Activated T-cell treated with anti-CD3 and anti-CD28 coated beads, Interleukin-2, amount 50 U/mL, for 72 hours (primary cell): ENCODE data around the gene C20orf144. TPM values are rescaled to one million over a fixed set of nuclear protein-coding genes. Genes with fewer than 3 reads are reported as not detected.

Source experiments
- ATAC-seq, 2 donors: fragments of 150-1000 bp; cut with Tn5 transposase; replicated peaks in 1 of 2; 2 replicates each; pipeline ENCODE4 v1.10.0; 2021; ENCODE audit warnings: moderate library complexity in 2 of 2, mild to moderate bottlenecking in 1 of 2
- DNase-seq, 2 donors: peaks; one replicate each; pipeline ENCODE4 v3.0.0; 2021 to 2022; ENCODE audit warnings: mixed read lengths in 1 of 2
- H3K27ac Mint-ChIP-seq: one replicate; pipeline ENCODE4 v1.8.0; 2022; ENCODE audit warnings: mild to moderate bottlenecking, moderate library complexity, mixed read lengths
- H3K27me3 Mint-ChIP-seq: one replicate; pipeline ENCODE4 v1.8.0; 2022; ENCODE audit warnings: low read depth, mixed read lengths
- H3K36me3 Mint-ChIP-seq, 2 donors: one replicate each; pipeline ENCODE4 v1.8.0; 2022; ENCODE audit warnings: mixed read lengths in 2 of 2, mild to moderate bottlenecking in 1 of 2; ENCODE audit not compliant: insufficient read depth in 2 of 2
- H3K4me1 Mint-ChIP-seq: one replicate; pipeline ENCODE4 v1.8.0; 2022; ENCODE audit warnings: low read depth, mixed read lengths
- H3K4me3 Mint-ChIP-seq, 2 donors: one replicate each; pipeline ENCODE4 v1.8.0; 2022; ENCODE audit warnings: mild to moderate bottlenecking in 2 of 2, mixed read lengths in 2 of 2, moderate library complexity in 2 of 2
- H3K9me3 Mint-ChIP-seq, 2 donors: one replicate each; pipeline ENCODE4 v1.8.0; 2022; ENCODE audit warnings: mixed read lengths in 2 of 2
- total RNA-seq, 2 donors: library from RNA; stranded (reverse); gene quantifications; one replicate each; pipeline ENCODE4 v1.2.3, GENCODE V29; 2022

The C20orf144 gene
- total RNA-seq, 2 donors from 2014 or later: 0.17 to 0.23 TPM

DNA sequence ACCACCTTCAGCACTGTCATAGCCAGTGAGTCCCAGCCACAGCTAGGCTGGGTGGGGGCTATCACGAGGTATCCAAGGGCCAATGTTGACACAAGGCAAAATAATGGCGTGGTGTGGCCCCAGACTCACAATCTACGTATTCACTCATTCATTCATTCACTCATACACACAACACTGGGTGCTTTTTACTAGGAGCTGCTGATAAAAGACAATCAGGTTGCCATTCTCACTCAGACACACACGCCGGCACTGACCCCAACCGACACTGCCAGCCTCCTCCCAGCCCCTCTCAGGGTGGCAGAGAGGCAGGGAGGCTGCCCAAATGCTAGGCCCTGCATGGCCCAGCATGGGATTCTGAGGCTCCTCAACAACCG lies 1.5 kb upstream of the C20orf144 start:
- H3K27ac Mint-ChIP-seq: no peak overlapping the region
- DNase-seq (no peak), ATAC-seq (no peak)
- no peak overlapping the region for H3K4me3 Mint-ChIP-seq
- H3K27me3 Mint-ChIP-seq: no peaks in the 10 kb centered on the region
- H3K36me3 Mint-ChIP-seq: peaks cover 0 to 3% of the 10 kb centered on the region in 2 donors
- H3K9me3 Mint-ChIP-seq: no peaks in the 10 kb centered on the region
- peaks cover 23% of the 10 kb centered on the region for H3K4me1 Mint-ChIP-seq

DNA sequence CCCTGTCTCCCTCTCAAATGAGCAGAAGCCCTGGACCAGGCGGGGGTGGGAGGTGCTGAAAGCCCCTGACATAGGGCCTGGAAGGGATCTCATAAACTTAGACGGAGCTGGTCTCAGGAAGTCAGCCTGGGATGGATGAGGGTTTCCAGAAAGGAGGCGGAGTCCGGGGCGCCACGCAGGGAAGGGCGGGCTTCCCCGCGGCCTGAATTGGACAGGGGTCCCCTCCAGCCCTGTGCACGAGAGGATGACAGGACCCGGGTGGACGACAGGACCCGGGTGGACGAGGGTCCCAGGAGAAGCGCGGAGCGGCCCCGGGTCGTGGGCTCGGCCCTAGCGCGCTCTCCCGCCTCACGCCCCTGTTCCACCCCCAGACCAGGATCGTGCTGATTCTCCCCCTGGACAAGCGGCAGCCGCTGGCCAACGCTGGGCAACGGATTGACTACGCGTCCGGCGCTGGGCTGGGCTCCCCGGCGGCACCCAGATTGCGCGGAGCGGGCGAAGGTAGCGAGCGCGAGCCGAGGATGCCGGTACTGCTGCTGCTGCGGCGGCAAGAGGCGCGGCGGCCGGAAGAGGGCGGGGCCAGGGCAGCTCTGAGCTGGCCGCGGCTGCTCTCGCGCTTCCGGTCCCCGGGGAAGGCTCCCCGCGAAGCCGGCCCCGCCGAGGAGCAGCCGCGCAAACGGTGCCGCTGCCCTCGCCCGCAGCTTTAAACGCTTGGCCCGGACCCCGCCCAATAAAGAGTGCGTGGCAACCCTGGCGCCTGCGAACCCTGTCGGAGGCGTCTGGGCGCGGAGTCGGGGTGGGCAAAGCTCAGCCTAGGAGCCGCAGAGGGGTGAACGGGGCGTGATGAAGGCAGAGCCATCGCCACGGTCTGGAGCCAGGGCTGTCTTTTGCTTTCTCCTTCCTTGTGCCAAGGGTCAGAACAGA lies 1.3 kb downstream of the C20orf144 start:
- no peaks in the 10 kb centered on the region for H3K27me3 Mint-ChIP-seq
- H3K9me3 Mint-ChIP-seq: no peaks in the 10 kb centered on the region
- H3K36me3 Mint-ChIP-seq: peaks cover 0 to 3% of the 10 kb centered on the region in 2 donors
- H3K4me3 Mint-ChIP-seq: peak overlapping the region; percentile 81 to 91
- ATAC-seq (peak; percentile 72 to 75), DNase-seq (peak; percentile 93)
- peak overlapping the region; percentile 91 for H3K27ac Mint-ChIP-seq
- H3K4me1 Mint-ChIP-seq: peaks cover 39% of the 10 kb centered on the region

DNA sequence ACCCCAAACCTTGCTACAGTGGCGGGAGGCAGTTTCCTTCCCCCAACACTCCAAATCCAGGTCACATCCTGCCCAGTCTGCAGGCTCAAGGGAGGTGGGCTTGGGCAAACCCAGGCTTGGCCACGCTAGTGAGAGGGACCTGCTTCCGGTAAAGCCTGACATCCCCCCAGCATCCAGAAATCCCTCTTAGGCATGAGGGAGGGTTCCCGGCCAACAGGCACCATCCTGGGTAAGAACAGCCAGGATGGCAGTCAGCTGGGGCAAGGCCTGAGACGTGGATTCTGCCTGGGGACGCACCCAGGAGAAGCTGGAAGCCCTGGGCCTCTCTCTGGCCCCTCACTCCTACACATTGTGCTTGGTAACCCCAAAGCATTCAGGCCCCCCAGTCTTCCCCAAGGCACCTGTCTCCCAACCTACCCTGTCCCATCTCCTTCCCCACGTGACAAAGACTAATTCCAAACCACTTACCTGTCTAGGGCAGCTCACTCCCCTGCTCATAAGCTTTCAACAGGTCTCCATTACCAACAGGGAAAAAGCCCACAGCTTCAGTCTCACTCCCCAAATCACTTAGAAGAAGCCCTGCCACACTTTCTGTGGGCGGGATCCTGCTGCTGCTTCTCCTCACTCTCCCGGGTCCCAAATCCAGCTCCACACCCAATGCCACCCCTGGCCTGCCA lies 2.1 kb downstream of the C20orf144 start:
- Mint-ChIP-seq H3K27ac (peak overlapping the region; percentile 89), H3K9me3 (no peaks in the 10 kb centered on the region), H3K27me3 (no peaks in the 10 kb centered on the region), H3K4me3 (peak overlapping the region; percentile 81 to 91), H3K36me3 (peaks cover 0 to 3% of the 10 kb centered on the region in 2 donors), H3K4me1 (peaks cover 41% of the 10 kb centered on the region)
- ATAC-seq: no peak
- no peak for DNase-seq

DNA sequence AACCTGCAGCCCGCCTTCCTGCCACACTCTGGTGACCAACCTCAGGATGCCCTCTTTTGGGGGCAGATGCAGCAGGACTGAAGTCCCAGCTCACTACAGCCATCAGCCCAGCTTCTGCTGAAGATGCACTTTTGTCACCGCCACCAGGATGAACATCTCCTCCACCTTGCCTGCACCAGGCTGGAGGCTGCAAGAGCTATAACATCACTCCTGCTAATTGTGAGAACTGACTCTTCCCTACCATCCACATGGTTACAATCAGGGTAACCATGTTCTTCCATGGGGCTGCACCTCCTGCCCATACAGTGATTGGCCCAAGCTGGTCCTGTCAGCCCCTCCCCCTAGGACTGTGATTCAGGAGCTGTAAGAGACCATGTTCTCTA lies 2.6 kb downstream of the C20orf144 start:
- Mint-ChIP-seq H3K9me3 (no peaks in the 10 kb centered on the region), H3K36me3 (peaks cover 0 to 3% of the 10 kb centered on the region in 2 donors), H3K4me1 (peaks cover 41% of the 10 kb centered on the region), H3K27me3 (no peaks in the 10 kb centered on the region), H3K4me3 (peak overlapping the region; percentile 81 to 91), H3K27ac (peak overlapping the region; percentile 89)
- no peak for ATAC-seq
- no peak for DNase-seq

DNA sequence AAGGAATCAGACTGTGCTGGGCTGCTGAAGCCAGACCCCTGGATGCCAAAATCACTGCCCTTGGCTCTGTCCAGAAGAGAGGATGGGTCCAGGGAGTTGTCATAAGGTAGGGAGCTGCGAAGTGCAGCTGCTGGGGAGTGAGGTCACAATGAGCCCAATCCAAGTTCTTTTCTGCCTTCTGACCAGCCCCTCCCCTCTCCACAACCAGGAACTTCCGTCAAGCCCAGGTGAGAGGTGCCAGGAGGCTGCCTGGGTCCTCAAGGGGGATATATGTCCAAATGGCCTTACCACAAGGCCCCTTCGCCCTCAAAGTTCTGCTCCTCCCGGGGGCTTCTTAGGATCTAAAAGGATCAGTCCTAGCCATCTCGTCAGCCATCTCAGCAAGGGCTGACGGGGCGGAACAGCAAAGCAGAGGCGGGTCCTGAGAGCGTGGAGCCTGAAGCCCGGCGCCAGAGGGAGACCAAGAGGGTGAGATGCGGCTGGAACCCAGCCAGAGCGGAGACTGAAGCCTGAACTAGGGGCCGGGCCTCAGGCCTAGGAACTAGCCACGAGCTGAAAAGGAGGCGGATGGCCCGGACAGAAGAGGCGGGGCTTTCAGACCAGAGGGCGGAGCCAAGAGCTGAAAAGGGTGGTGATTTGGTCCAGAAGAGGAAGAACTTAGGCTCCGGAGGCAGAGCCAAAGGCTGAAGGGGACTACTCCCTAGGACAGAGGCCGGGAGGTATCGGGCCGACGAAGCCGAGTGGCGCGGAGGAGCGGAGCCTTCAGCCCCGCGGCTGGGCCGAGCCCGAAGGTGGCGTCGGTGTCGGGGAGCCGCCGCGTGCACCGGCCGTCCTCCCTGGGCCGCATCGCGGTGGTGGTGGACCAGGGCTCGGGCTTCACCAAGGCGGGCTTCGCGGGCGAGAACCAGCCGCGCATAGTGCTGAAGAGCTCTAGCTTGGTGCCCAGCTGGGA lies 4.4 kb downstream of the C20orf144 start, which contains the start of gene ACTL10:
ACTL10 (plus strand) TSS at position 651 of the 952 bp plus-strand sequence. CDS start 555 bp downstream, outside the sequence.
- ATAC-seq: peak; percentile 55 to 59
- H3K27me3 Mint-ChIP-seq: no peaks in the 10 kb centered on the region
- peaks cover 0 to 2% of the 10 kb centered on the region in 2 donors for H3K36me3 Mint-ChIP-seq
- H3K27ac Mint-ChIP-seq: peak within 1 kb of the TSS; percentile 29
- H3K4me3 Mint-ChIP-seq: peak within 1 kb of the TSS; percentile 87 to 95
- H3K4me1 Mint-ChIP-seq: peaks cover 41% of the 10 kb centered on the region
- peak; percentile 89 for DNase-seq
- no peaks in the 10 kb centered on the region for H3K9me3 Mint-ChIP-seq

DNA sequence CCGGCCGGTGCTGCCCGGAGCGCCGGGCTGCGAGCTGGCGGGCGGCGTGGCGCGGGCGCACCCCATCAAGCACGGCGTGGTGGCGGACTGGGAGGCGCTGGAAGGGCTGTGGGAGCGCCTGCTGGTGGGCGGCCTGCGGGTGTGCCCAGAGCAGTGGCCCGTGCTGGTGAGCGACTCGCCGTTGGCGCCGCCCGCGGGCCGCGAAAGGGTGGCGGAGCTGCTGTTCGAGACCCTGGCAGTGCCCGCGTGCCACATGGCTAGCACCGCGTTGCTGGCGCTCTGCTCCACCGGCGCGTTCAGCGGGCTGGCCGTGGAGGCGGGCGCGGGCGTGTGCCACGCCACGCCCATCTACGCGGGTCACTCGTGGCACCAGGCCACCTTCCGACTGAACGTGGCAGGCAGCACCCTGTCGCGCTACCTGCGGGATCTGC lies 5.1 kb downstream of the C20orf144 start:
- Mint-ChIP-seq H3K27me3 (no peaks in the 10 kb centered on the region), H3K36me3 (peaks cover 0 to 2% of the 10 kb centered on the region in 2 donors), H3K4me1 (peaks cover 41% of the 10 kb centered on the region), H3K9me3 (no peaks in the 10 kb centered on the region), H3K4me3 (peak overlapping the region; percentile 87 to 95), H3K27ac (no peak overlapping the region)
- ATAC-seq: peak; percentile 19 to 30
- DNase-seq: peak; percentile 56 to 67

DNA sequence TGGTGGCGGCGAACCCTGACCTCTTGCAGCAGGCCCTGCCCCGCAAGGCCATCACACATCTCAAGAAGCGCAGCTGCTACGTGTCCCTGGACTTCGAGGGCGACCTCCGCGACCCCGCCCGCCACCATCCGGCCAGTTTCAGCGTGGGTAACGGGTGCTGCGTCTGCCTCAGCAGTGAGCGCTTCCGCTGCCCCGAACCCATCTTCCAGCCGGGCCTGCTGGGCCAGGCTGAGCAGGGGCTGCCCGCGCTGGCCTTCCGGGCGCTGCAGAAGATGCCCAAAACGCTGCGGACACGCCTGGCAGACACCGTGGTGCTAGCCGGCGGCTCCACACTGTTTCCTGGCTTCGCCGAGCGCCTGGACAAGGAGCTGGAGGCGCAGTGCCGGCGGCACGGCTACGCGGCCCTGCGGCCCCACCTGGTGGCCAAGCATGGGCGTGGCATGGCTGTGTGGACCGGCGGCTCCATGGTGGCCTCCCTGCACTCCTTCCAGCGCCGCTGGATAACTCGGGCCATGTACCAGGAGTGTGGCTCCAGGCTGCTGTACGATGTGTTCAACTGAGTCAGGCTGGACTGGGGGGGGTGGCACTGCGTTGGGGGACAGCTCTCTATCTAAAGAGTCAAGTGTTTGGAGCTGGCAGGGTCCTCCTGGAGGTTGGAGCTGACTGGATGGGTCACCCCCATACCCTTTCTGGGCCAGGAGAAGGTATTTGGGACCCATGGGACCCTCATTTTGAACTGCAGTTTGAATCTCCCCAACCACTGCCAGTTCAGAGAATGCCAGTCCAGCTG lies 5.7 kb downstream of the C20orf144 start:
- H3K4me1 Mint-ChIP-seq: peaks cover 40% of the 10 kb centered on the region
- peak overlapping the region; percentile 87 to 95 for H3K4me3 Mint-ChIP-seq
- DNase-seq (peak; percentile 84 to 86), ATAC-seq (peak; percentile 60)
- H3K27me3 Mint-ChIP-seq: no peaks in the 10 kb centered on the region
- H3K9me3 Mint-ChIP-seq: no peaks in the 10 kb centered on the region
- peaks cover 0 to 2% of the 10 kb centered on the region in 2 donors for H3K36me3 Mint-ChIP-seq
- H3K27ac Mint-ChIP-seq: no peak overlapping the region

DNA sequence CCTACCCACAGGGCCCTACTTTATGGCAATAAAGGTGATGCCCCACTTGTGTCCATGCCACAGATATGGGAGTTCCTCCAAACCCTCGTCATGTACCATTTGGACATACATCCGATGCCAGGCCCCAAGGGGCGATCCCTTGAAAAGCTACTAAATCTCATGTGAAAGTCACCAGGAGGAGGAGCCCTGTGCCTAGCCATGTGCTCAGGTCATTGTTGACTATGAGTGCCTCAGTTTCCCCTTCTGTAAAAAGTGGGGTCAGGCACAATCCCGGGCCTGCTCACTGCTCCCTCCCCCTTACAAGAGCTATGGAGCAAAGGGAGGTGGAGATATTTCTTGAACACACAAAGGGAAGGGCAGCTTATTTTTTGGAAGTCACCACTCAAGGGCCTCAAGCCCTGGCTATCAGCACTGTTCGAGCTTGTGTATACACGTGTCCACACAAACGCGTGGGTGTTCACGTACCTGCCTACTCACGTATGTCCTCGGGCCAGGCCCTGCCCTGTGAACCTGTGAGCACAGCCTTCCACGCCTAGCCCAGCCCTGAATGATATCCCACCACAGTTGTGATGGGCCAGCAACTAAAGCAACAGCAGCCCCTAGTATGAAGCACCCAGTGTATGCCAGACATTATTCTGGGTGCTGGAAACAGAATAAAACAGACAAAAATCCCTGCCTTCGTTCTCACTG lies 6.5 kb downstream of the C20orf144 start:
- H3K9me3 Mint-ChIP-seq: no peaks in the 10 kb centered on the region
- DNase-seq (no peak), ATAC-seq (no peak)
- peak overlapping the region; percentile 87 to 95 for H3K4me3 Mint-ChIP-seq
- H3K36me3 Mint-ChIP-seq: peaks cover 0 to 2% of the 10 kb centered on the region in 2 donors
- no peaks in the 10 kb centered on the region for H3K27me3 Mint-ChIP-seq
- H3K27ac Mint-ChIP-seq: no peak overlapping the region
- peaks cover 46% of the 10 kb centered on the region for H3K4me1 Mint-ChIP-seq

DNA sequence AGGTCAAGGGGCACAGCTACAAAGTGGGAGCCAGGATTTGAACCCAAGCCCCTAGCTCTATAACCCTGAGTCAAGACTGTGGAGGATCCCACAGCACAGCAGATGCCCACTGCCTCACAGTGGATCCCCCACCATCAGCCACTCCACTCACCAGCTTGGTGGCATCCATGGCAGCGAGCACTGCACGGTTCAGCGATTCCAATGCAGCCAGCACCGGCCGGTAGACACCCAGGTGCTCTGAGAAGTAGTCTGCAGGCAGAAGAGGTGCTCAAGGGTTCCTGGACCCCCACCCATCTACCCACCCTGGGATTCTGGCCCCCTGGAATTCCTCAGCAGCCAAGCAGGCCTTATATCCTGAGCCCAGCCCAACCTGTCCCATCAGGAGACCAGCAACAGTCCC lies 7.1 kb downstream of the C20orf144 start:
- no peak for DNase-seq
- H3K36me3 Mint-ChIP-seq: peaks cover 0 to 2% of the 10 kb centered on the region in 2 donors
- H3K4me3 Mint-ChIP-seq: no peak overlapping the region
- ATAC-seq: no peak
- H3K9me3 Mint-ChIP-seq: no peaks in the 10 kb centered on the region
- no peak overlapping the region for H3K27ac Mint-ChIP-seq
- no peaks in the 10 kb centered on the region for H3K27me3 Mint-ChIP-seq
- peaks cover 45% of the 10 kb centered on the region for H3K4me1 Mint-ChIP-seq

DNA sequence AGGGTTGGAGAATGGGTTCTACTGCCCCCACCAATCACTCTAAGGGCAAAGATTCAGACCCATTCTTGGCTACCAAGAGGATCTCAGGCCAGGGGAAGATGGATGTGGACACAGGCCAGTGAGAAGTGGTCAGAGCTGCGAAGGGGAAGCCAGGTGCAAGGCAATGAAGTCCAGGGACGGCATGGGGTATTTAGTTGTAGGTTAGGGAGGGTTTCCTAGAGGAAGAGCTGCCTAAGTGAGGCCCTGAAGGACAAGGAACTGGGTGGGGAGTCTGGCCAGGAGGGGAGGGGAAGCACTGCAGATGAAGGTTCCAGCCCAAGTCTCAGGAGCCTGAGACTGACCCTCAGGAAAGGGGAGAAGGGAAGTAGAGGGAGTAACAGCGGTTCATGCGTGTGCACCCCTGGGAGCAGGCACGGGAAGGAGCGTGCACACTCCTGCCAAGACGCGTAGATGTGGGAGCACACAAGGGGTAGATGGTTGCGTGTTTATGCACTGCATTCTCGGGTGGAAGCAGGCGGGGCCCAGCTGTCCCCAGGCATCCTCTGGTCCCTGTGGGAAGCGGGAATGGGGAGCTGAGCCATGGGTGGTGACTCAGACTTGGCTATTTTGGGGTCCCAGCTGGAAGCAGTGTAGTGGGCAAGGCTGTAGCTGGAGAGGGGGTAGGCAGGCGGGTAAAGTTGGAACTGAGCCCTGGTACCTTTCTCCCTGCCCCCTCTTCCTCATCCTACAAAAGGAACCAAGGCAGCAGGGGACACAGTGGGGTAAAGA lies 7.9 kb downstream of the C20orf144 start:
- H3K9me3 Mint-ChIP-seq: no peaks in the 10 kb centered on the region
- H3K4me1 Mint-ChIP-seq: peaks cover 41% of the 10 kb centered on the region
- no peak for ATAC-seq
- H3K27ac Mint-ChIP-seq: no peak overlapping the region
- no peak overlapping the region for H3K4me3 Mint-ChIP-seq
- DNase-seq: no peak
- peaks cover 0 to 3% of the 10 kb centered on the region in 2 donors for H3K36me3 Mint-ChIP-seq
- no peaks in the 10 kb centered on the region for H3K27me3 Mint-ChIP-seq
